Ectodermal cell (in vitro differentiated cells): ENCODE measurements around the gene EMILIN3. TPM values are rescaled to one million over a fixed set of nuclear protein-coding genes. Genes with fewer than 3 reads are reported as not detected.
A peak's percentile ranks its signal among the peaks of the same experiment; 100 is the strongest.

Experiments
- H3K27ac ChIP-seq: 2 replicates; pipeline ENCODE4 v1.7.0; 2013; ENCODE audit warnings: mild to moderate bottlenecking, low read depth, low read length; ENCODE audit not compliant: insufficient read depth, poor library complexity, severe bottlenecking
- H3K27me3 ChIP-seq: 2 replicates; pipeline ENCODE4 v1.7.0; 2013; ENCODE audit warnings: mild to moderate bottlenecking, low read length; ENCODE audit not compliant: insufficient read depth, control insufficient read depth, poor library complexity, severe bottlenecking
- H3K36me3 ChIP-seq: one replicate; pipeline ENCODE4 v1.7.0; 2013; ENCODE audit warnings: low read length; ENCODE audit not compliant: control insufficient read depth, insufficient read depth
- H3K4me1 ChIP-seq: one replicate; pipeline ENCODE4 v1.7.0; 2013; ENCODE audit warnings: low read length; ENCODE audit not compliant: control insufficient read depth, insufficient read depth
- H3K4me3 ChIP-seq: 2 replicates; pipeline ENCODE4 v1.7.0; 2013; ENCODE audit warnings: low read depth, low read length, control low read depth; ENCODE audit not compliant: insufficient read depth
- H3K9me3 ChIP-seq: 2 replicates; pipeline ENCODE4 v1.7.0; 2013; ENCODE audit warnings: mild to moderate bottlenecking, low read length, moderate library complexity; ENCODE audit not compliant: control insufficient read depth
- WGBS, 2 experiments: methylation state at CpG; one replicate each; pipeline ENCODE4 v1.1.7; 2013; ENCODE audit warnings: missing lambda C conversion rate in 2 of 2; 5-methylcytosine and 5-hydroxymethylcytosine counted together
- polyA plus RNA-seq, 4 experiments: library from polyadenylated mRNA; stranded (reverse); fragments of 50-300 nt; gene quantifications; one replicate each; pipeline ENCODE4 v1.2.3, GENCODE V29; 2013

Gene EMILIN3, protein sequence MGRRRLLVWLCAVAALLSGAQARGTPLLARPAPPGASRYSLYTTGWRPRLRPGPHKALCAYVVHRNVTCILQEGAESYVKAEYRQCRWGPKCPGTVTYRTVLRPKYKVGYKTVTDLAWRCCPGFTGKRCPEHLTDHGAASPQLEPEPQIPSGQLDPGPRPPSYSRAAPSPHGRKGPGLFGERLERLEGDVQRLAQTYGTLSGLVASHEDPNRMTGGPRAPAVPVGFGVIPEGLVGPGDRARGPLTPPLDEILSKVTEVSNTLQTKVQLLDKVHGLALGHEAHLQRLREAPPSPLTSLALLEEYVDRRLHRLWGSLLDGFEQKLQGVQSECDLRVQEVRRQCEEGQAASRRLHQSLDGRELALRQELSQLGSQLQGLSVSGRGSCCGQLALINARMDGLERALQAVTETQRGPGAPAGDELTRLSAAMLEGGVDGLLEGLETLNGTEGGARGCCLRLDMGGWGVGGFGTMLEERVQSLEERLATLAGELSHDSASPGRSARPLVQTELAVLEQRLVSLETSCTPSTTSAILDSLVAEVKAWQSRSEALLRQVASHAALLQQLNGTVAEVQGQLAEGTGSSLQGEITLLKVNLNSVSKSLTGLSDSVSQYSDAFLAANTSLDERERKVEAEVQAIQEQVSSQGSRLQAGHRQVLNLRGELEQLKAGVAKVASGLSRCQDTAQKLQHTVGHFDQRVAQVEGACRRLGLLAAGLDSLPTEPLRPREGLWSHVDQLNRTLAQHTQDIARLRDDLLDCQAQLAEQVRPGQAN
- polyA plus RNA-seq (2013, experiment 1 of 4), result 3.8 TPM
- polyA plus RNA-seq (2013, experiment 2 of 4), result 7.1 TPM
- 5.4 TPM for polyA plus RNA-seq (2013, experiment 3 of 4)
- polyA plus RNA-seq (2013, experiment 4 of 4), result 6.0 TPM

DNA sequence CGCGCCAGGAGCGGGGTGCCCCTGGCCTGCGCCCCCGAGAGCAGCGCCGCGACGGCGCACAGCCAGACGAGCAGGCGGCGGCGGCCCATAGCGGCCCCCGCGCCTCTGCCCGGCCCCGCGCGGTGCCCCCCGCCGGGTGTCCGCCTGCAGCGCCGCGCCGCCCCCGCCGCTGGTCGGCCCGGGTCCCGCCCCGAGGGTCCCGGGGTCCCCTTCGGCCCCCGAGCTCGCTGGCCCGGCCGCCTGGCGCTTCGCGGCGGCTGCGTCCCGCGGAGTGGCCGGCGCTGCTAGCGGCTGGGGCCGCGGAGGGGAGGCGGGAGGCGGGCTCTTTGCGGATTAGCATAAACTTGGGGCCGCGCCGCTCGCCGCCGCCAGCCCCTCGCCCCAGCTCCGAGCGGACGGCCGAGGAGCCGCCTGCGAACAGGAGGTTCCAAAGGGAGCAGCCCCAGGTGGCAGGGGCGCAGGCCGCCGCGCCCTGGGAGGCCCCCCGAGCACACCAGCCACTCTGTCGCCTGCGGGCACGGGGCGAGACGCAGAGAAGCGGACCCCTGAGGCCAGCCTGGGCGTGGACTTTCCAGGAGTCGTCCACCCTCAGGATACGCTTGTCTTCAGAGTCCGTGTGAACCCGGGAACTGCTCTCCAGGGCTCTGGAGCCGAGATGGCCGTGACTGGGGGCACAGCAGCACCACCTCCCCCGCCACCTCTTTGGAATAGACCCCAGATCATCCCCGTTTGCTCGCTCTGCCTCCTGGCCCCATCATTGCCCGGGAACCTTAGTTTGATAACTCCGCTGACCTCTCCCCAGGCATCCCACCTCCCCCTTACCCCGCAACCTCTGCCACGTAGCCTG is at the start of gene EMILIN3:
Gene EMILIN3 (minus strand): TSS at position 273 of the 847 bp plus-strand sequence. CDS start 184 bp downstream, at position 89.
- Histone ChIP-seq H3K9me3 (no peaks in the 10 kb centered on the region), H3K27ac (no peak within 1 kb of the TSS), H3K4me1 (peaks cover 9% of the 10 kb centered on the region), H3K4me3 (peak within 1 kb of the TSS; percentile 35), H3K36me3 (no peaks in the 10 kb centered on the region), H3K27me3 (peaks cover 48% of the 10 kb centered on the region)
- 3 to 4% methylated on average over 93 of the region's 93 CpGs for WGBS, 2 experiments

DNA sequence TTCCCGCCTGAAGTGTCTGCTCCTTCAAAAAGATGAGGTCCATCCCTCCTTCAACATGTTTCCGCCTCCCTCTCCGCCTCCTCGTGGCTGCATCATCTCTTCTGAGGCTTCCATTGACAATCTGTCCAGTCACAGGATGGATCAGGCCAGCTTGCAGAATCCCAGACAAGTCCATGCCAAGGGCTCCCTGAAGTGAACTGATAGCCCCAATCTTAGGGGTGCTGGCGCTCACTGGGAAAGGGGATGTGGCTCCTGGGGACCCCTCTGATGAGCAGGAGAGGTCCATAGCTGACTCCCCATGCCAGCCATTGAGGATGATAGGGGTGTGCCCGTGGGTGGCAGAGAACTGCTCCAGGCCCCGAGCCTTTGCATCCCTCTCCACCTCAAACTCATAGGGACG is 48.6 kb upstream of the EMILIN3 start:
- WGBS, 2 experiments, result 93 to 96% methylated on average over 8 of the region's 8 CpGs
- no peaks in the 10 kb centered on the region for H3K27me3 ChIP-seq
- no peaks in the 10 kb centered on the region for H3K4me1 ChIP-seq
- no peak overlapping the region for H3K4me3 ChIP-seq
- H3K9me3 ChIP-seq, result no peaks in the 10 kb centered on the region
- no peak overlapping the region for H3K27ac ChIP-seq
- peaks cover 56% of the 10 kb centered on the region for H3K36me3 ChIP-seq

DNA sequence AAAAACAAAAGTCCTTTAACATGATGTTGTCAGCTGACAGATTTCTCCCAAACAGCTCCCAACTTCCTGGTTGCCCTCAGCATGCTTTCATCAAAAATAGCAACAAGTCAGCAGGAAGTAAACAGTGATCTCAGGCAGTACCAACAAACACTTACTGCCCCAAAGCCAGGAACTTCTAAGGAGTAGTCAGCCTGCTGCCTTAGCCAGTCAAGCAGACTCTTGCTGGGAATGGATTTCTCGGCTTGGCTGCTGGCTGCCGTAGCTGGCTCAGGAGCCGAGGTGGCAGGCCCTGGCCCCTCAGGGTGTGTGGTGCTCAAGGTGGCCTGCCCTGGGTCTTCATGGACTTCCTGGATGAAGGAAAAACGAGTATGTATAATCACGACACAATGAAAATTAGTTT is 46.6 kb upstream of the EMILIN3 start:
- Histone ChIP-seq H3K36me3 (peaks cover 60% of the 10 kb centered on the region), H3K27ac (no peak overlapping the region), H3K4me1 (no peaks in the 10 kb centered on the region), H3K9me3 (no peaks in the 10 kb centered on the region), H3K4me3 (no peak overlapping the region), H3K27me3 (no peaks in the 10 kb centered on the region)
- 92 to 95% methylated on average over 4 to 5 of the region's 5 CpGs for WGBS, 2 experiments

DNA sequence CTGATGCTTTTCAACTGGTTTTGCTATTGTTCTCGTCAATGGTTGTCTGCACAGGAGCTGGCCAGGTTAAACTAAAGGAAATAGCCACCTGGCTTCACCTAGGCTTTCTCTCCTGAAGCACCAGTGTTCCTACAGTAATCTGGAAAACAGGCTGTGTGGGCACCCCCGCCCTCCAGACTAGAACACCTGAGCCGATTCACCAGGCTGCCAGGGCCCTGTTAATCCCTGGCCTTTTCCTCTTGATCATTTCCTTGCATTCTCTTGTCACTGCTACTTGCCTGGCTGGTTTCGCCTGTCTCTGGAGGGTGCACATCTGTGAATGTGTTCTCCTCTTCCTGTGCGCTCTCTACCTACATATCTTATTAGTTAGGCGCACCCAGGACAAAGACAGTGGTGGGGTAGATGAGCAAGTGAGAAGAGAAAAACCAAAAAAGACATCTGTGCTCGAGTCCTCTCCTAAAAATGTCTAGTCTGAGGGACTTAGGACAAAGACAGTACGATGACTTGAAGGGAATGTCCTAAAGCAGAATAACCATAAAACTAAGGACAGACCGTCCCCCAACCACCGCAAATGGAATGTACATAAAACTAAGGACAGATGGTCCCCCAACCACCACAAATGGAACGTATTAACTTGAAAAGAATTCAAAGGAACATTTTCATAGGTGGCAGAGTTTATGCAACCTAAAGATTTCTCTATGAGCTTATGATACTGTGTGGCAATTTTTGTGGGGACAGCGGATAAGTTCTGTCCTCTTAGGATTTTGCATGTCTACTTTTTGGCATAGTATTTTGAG is 45.9 kb upstream of the EMILIN3 start:
- 94 to 95% methylated on average over 10 to 12 of the region's 12 CpGs for whole genome bisulfite sequencing, 2 experiments
- no peaks in the 10 kb centered on the region for H3K9me3 ChIP-seq
- no peaks in the 10 kb centered on the region for H3K27me3 ChIP-seq
- H3K27ac ChIP-seq, result no peak overlapping the region
- peaks cover 57% of the 10 kb centered on the region for H3K36me3 ChIP-seq
- H3K4me3 ChIP-seq, result no peak overlapping the region
- no peaks in the 10 kb centered on the region for H3K4me1 ChIP-seq

DNA sequence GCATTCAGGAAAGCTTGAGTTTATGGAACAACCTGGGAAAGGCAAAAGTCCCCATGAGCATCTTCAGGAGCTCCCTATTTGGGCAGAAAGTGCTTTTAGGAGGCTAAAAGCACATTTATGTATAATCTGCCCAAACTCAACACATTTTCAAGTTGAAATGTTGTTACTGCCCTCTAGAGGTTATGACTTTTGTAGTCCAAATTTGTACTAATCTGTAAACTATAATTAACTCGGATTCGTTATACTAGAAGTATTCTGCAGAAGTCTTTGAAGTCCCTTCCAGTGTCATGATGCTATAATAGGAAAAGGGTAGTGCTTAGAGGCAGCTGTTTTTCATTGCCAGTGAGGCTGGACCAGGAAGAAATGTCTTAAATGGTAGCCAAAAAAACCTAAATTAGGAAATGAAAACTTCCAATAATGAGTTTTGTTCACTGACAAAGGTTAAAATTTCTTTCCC is 44.8 kb upstream of the EMILIN3 start:
- no peak overlapping the region for H3K4me3 ChIP-seq
- peaks cover 49% of the 10 kb centered on the region for H3K36me3 ChIP-seq
- H3K4me1 ChIP-seq, result no peaks in the 10 kb centered on the region
- WGBS, 2 experiments, result 98 to 100% methylated on average over 2 of the region's 2 CpGs
- no peaks in the 10 kb centered on the region for H3K27me3 ChIP-seq
- H3K27ac ChIP-seq, result no peak overlapping the region
- no peaks in the 10 kb centered on the region for H3K9me3 ChIP-seq

DNA sequence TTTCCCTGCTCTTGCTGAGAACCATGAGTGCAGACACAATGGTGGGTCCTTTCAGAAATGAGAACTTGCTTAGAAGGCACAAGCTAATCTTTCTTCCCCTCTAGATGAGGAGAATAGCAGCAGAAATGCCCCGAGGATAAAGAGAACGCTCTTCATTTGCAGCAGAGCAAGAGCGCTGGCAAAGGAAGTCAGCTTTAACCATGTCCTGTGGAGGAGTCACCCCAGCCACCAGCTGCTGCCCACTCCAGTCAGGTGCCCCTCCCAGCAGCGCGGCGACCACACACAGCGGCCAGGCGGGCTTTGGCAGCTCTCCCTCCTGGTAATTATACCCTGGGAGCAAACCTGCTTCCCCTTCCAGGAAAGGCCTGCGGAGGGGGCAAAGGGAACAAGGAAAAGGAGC is 42.4 kb upstream of the EMILIN3 start:
- H3K27me3 ChIP-seq, result no peaks in the 10 kb centered on the region
- H3K36me3 ChIP-seq, result peaks cover 47% of the 10 kb centered on the region
- no peaks in the 10 kb centered on the region for H3K9me3 ChIP-seq
- H3K27ac ChIP-seq, result no peak overlapping the region
- no peaks in the 10 kb centered on the region for H3K4me1 ChIP-seq
- WGBS, 2 experiments, result 93 to 94% methylated on average over 9 of the region's 9 CpGs
- no peak overlapping the region for H3K4me3 ChIP-seq

DNA sequence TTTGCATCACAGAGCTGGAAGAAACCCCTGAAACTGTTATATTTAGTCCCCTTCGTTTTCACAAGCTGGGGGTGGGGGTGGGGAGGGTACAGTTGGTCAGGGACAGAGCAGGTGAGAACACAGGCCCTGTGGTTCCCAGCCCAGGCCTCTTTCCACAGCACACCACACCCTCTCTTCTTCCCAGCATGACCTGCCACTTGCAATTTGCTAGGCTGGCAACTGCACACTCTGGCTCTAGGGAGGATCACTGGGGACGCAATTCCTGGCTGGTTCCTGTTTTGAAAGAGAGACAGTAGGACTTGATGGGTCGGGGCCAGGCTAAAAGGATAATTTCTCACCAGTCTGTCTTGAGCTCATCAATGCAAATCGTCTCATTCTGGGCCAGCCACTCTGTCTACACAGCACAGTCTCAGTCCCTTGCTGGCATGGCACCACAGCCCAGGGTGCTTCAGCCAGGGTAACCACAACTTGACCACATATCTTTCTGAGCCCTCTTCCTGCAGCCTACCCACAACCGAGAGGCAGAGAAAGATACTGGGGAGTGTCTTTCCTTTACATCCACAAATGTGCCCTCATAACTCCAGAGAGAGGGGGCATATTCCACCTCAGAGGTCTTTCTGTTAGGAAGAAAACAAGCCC is 41.7 kb upstream of the EMILIN3 start:
- Histone ChIP-seq H3K27ac (no peak overlapping the region), H3K9me3 (no peaks in the 10 kb centered on the region), H3K4me3 (no peak overlapping the region), H3K36me3 (peaks cover 42% of the 10 kb centered on the region), H3K4me1 (no peaks in the 10 kb centered on the region), H3K27me3 (no peaks in the 10 kb centered on the region)
- WGBS, 2 experiments, result 93 to 96% methylated on average over 5 of the region's 5 CpGs

DNA sequence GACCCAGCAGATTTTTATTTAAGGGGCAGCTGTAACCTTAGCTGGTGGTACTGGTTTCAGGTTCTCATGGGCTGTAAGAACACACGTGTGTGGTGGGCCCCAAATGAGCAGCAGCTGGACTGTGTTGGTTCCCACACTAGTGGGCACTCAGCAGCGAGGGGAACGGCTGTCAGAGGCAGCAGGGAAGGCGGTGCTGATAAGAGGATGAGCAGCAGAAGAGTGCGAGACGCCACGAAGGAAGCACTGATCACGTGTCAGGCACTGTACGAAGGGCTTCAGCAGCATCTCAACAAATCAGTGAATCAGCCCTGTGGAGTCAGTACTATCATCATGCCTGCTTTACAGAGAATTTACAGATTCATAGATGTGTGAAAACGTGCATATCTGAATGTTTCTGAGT is 41.0 kb upstream of the EMILIN3 start:
- Histone ChIP-seq H3K36me3 (peaks cover 39% of the 10 kb centered on the region), H3K4me3 (no peak overlapping the region), H3K27me3 (no peaks in the 10 kb centered on the region), H3K27ac (no peak overlapping the region), H3K4me1 (no peaks in the 10 kb centered on the region), H3K9me3 (no peaks in the 10 kb centered on the region)
- WGBS, 2 experiments, result 96% methylated on average over 10 of the region's 10 CpGs

DNA sequence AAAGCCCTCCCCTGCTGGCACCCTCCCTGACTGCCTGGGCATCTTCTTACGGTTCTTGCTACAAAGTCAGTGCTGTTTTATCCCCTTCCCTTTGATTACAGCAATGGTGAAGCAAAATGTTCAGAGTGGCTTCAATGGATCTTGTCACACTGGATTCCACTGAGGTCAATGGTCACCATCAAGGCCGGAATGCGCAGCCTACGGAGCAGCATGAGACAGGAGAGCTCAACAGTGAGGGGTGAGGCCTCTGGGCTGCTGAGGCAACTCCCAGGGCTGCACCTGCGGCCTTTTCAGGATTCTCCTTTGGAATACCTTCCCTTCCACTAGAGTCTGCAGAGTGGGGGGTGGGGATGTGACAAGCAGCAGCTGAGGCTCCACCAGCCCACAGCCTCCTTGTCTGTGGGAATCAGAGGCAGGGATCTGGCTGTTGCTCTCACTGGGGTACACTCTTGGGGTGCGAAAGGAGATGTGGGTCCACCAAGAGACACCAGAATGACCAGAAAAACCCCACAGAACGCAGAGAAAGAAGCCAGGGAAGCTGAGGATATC is 40.4 kb upstream of the EMILIN3 start:
- WGBS, 2 experiments, result 91 to 94% methylated on average over 7 of the region's 7 CpGs
- Histone ChIP-seq H3K27me3 (no peaks in the 10 kb centered on the region), H3K4me3 (no peak overlapping the region), H3K9me3 (no peaks in the 10 kb centered on the region), H3K4me1 (no peaks in the 10 kb centered on the region), H3K36me3 (peaks cover 33% of the 10 kb centered on the region), H3K27ac (no peak overlapping the region)
